Vagina (tissue), 2 donors: ENCODE results near the gene RALGPS2.

ENCODE experiments used
- POLR2A ChIP-seq, 2 donors: fragments of 450-650 bp; IDR thresholded peaks; one replicate each; pipeline ENCODE4 v1.6.1; 2017; ENCODE audit warnings: antibody characterized with exemption in 2 of 2, mild to moderate bottlenecking in 2 of 2, moderate library complexity in 2 of 2
- TF ChIP-seq, protein P1 (sequence below), 3 experiments: fragments of 450-650 bp in 2 of 3; fragments of 200-600 bp in 1 of 3; sonication (generic) in 1 of 3; IDR thresholded peaks; one replicate each; pipeline ENCODE4 v1.5.1; 2017 to 2019; ENCODE audit warnings: antibody characterized with exemption in 3 of 3, mild to moderate bottlenecking in 2 of 3, moderate library complexity in 2 of 3

DNA sequence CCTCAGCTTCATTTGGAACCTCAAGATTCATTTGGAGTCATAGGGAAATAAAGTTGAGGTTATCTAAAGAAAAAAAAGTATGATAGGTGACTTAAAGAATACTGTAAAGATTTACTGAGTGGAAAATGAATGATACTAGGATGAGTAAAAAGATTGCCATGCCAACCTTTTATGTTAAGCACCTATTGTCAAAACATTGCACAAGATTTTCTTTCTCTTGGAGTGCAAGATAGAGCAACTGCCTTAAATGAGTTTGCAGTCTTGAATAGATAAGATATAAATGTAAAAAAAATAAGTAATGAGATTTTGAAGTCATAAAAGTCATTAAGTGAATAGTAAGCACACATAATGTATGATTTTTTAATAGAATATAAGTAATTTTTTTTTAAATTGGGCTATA is 150.9 kb downstream of the RALGPS2 start:
- TF ChIP-seq, protein P1, sequence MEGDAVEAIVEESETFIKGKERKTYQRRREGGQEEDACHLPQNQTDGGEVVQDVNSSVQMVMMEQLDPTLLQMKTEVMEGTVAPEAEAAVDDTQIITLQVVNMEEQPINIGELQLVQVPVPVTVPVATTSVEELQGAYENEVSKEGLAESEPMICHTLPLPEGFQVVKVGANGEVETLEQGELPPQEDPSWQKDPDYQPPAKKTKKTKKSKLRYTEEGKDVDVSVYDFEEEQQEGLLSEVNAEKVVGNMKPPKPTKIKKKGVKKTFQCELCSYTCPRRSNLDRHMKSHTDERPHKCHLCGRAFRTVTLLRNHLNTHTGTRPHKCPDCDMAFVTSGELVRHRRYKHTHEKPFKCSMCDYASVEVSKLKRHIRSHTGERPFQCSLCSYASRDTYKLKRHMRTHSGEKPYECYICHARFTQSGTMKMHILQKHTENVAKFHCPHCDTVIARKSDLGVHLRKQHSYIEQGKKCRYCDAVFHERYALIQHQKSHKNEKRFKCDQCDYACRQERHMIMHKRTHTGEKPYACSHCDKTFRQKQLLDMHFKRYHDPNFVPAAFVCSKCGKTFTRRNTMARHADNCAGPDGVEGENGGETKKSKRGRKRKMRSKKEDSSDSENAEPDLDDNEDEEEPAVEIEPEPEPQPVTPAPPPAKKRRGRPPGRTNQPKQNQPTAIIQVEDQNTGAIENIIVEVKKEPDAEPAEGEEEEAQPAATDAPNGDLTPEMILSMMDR (IDR thresholded peaks at IDR 0.05), result no peak
- TF ChIP-seq POLR2A (IDR thresholded peaks at IDR 0.05), result no peak
